ENCODE data around the gene RFX7. TPM values are rescaled to one million over a fixed set of nuclear protein-coding genes. Genes with fewer than 3 reads are reported as not detected.

Gene RFX7
- total RNA-seq, 1 experiment from 2014 or later: 34.4 TPM

- ChIA-PET POLR2A (ENCODE audit: low non-redundant PET) (no interaction called here), CTCF (no interaction called here)
- no peak for DNase-seq (ENCODE audit: low spot score)
- no TSS peak for BruUV-seq (replicated peaks)
- no peak overlapping the region for H3K27ac ChIP-seq (ENCODE audit: low read depth, low read length, poor library complexity, severe bottlenecking)
- H3K4me3 ChIP-seq (ENCODE audit: low read depth, low read length, poor library complexity, severe bottlenecking): no peak overlapping the region
- H3K36me3 ChIP-seq (ENCODE audit: insufficient read depth, low read length, poor library complexity, severe bottlenecking): peaks cover 55% of the 10 kb centered on the region
- intact Hi-C loops (cut with micrococcal nuclease; ENCODE audit: unreplicated experiment): no loop called here
- no peaks in the 10 kb centered on the region for H3K4me1 ChIP-seq (ENCODE audit: insufficient read depth, low read length, poor library complexity, severe bottlenecking)
- H3K27me3 ChIP-seq (replicated peaks; ENCODE audit: insufficient read depth, low read depth, low read length, poor library complexity): no peaks in the 10 kb centered on the region
- H3K9me3 ChIP-seq (ENCODE audit: low read depth, low read length, poor library complexity, severe bottlenecking): no peaks in the 10 kb centered on the region
- no peak for TF ChIP-seq EZH2 (IDR thresholded peaks at IDR 0.05; ENCODE audit: borderline replicate concordance, low read depth, low read length, poor library complexity, severe bottlenecking)
- no peak; the same call in 1 of the 2 replicates for TF ChIP-seq CTCF (conservative IDR thresholded peaks at IDR 0.05; ENCODE audit: low read depth, low read length)
Measured at GRCh38 chr15:56098195-56098863, 145.3 kb downstream of the RFX7 start.

- Histone ChIP-seq H3K4me3 (ENCODE audit: low read depth, low read length, poor library complexity, severe bottlenecking) (no peak overlapping the region), H3K36me3 (ENCODE audit: insufficient read depth, low read length, poor library complexity, severe bottlenecking) (peaks cover 51% of the 10 kb centered on the region), H3K4me1 (ENCODE audit: insufficient read depth, low read length, poor library complexity, severe bottlenecking) (no peaks in the 10 kb centered on the region), H3K27me3 (replicated peaks; ENCODE audit: insufficient read depth, low read depth, low read length, poor library complexity) (no peaks in the 10 kb centered on the region), H3K27ac (ENCODE audit: low read depth, low read length, poor library complexity, severe bottlenecking) (no peak overlapping the region), H3K9me3 (ENCODE audit: low read depth, low read length, poor library complexity, severe bottlenecking) (no peaks in the 10 kb centered on the region)
- POLR2A ChIA-PET (ENCODE audit: low non-redundant PET): no interaction called here
- CTCF ChIA-PET: no interaction called here
- DNase-seq (ENCODE audit: low spot score): no peak
- TF ChIP-seq CTCF (conservative IDR thresholded peaks at IDR 0.05; ENCODE audit: low read depth, low read length) (no peak), EZH2 (IDR thresholded peaks at IDR 0.05; ENCODE audit: borderline replicate concordance, low read depth, low read length, poor library complexity, severe bottlenecking) (no peak)
- intact Hi-C loops (cut with micrococcal nuclease; ENCODE audit: unreplicated experiment): no loop called here
- BruUV-seq (replicated peaks): TSS peak; percentile 6
Measured at GRCh38 chr15:56095406-56095805, 148.3 kb downstream of the RFX7 start.

GRCh38 chr15:56094171-56094570 lies 149.5 kb downstream of the RFX7 start:
- ChIA-PET CTCF (no interaction called here), POLR2A (ENCODE audit: low non-redundant PET) (no interaction called here)
- Histone ChIP-seq H3K36me3 (ENCODE audit: insufficient read depth, low read length, poor library complexity, severe bottlenecking) (peaks cover 51% of the 10 kb centered on the region), H3K4me1 (ENCODE audit: insufficient read depth, low read length, poor library complexity, severe bottlenecking) (no peaks in the 10 kb centered on the region), H3K4me3 (ENCODE audit: low read depth, low read length, poor library complexity, severe bottlenecking) (no peak overlapping the region), H3K9me3 (ENCODE audit: low read depth, low read length, poor library complexity, severe bottlenecking) (no peaks in the 10 kb centered on the region), H3K27ac (ENCODE audit: low read depth, low read length, poor library complexity, severe bottlenecking) (no peak overlapping the region), H3K27me3 (replicated peaks; ENCODE audit: insufficient read depth, low read depth, low read length, poor library complexity) (no peaks in the 10 kb centered on the region)
- BruUV-seq (replicated peaks): no TSS peak
- DNase-seq (ENCODE audit: low spot score): no peak
- TF ChIP-seq EZH2 (IDR thresholded peaks at IDR 0.05; ENCODE audit: borderline replicate concordance, low read depth, low read length, poor library complexity, severe bottlenecking) (no peak), CTCF (conservative IDR thresholded peaks at IDR 0.05; ENCODE audit: low read depth, low read length) (no peak)
- intact Hi-C loops (cut with micrococcal nuclease; ENCODE audit: unreplicated experiment): no loop called here
